Measurements from ENCODE around the gene MKRN1. TPM values are rescaled to one million over a fixed set of nuclear protein-coding genes. Genes with fewer than 3 reads are reported as not detected.
"Not testable (repeated sequence)": the region's sequence is repeated elsewhere in the genome, so short reads cannot be mapped to it uniquely, and the experiment has no call there.

The MKRN1 gene, protein sequence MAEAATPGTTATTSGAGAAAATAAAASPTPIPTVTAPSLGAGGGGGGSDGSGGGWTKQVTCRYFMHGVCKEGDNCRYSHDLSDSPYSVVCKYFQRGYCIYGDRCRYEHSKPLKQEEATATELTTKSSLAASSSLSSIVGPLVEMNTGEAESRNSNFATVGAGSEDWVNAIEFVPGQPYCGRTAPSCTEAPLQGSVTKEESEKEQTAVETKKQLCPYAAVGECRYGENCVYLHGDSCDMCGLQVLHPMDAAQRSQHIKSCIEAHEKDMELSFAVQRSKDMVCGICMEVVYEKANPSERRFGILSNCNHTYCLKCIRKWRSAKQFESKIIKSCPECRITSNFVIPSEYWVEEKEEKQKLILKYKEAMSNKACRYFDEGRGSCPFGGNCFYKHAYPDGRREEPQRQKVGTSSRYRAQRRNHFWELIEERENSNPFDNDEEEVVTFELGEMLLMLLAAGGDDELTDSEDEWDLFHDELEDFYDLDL
- 10 to 100 TPM; 65.4 to 79.2 TPM for total RNA-seq
- long read RNA-seq, transcript MKRN1-201 (8 exons, 3,151 nt), result major isoform, 43 of 56 reads
- long read RNA-seq, partial matches to known transcripts, result 2 of 56 reads
- long read RNA-seq, other reads (novel, unspliced or antisense), result 6 of 56 reads

DNA sequence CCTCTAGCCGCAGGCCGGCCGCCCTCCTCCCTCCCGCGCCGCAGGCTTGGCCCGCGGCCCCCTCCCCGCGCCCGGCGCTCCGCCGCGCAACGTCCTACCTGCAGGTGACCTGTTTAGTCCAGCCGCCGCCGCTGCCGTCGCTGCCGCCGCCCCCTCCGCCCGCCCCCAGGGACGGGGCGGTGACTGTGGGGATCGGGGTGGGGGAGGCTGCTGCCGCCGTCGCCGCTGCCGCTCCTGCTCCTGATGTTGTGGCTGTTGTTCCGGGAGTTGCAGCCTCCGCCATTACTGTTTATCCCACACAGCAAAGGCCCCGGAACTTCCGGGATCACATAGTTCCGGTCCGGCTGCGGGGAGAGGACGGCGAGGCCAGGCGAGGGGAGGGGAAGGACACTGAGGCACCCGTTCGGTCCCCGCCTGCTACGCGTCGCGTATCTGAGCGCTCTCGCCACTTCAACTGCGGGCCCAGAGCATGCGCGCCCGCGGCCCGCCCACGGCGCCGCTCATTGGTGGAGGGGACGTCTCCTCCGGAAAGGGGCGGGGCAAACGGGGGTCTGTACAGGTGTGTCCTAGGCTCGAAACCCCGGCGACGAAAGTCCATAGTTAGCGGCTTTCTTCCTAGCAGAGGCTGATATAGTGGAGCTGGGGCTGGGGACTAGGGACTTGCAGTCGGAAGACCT, at the start of gene MKRN1:
Gene MKRN1, minus strand, starts transcription at position 444 of the 677 bp plus-strand sequence. Its CDS starts 161 bp downstream, at position 283.
- intact Hi-C loops (cut with DNase I), result loop anchor here in 1 of 2 donors (5.0 kb wide), 1 partner anchor 173 kb away; no protein-coding TSS in a partner anchor
- peak; percentile 95 for DNase-seq
- ATAC-seq, result peak; percentile 98

DNA sequence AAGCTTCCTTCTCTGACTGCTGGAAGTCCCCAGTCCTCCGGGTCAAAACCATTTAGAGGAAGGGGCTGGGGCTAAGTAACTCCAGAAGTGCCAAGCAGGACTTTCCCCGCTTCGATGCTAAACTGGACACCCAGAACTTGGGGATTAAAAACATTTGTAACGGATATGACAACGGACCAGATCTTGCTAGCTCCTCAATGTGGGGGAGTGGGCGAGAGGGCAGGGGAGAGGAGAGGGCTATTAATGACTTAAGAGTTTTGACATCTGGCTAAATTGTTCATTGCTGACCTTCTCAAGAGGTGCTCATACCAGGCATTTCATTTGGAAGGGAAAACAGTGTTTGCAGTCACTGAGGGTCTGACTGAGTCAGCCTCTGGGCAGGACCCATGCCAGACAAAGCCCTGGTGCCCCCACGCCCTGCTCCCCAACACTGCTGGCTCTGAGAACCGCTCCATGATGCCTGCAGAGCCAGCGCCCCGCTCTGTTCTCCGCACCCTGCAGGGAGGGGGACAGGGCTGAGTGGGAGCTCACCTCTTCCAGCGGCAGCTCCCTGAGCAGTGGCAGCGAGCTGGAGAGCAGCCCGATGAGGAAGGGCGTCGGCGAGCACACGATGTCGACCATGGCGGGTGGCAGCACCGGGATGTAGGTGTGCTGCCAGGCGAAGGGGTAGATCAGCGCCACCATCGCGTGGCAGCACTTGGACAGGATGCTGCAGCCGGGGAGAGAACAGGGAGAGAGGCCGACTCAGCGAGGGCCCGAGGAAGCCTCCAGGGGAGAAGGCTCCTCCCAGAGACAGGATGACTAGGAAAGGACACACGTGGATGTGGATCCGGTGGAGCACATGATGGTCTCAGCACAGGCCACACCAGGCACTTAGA, 47.7 kb upstream of the MKRN1 start:
- ATAC-seq, result peak in 1 of 2 donors; percentile 35
- intact Hi-C loops (cut with DNase I), result no loop called here
- DNase-seq, result no peak

DNA sequence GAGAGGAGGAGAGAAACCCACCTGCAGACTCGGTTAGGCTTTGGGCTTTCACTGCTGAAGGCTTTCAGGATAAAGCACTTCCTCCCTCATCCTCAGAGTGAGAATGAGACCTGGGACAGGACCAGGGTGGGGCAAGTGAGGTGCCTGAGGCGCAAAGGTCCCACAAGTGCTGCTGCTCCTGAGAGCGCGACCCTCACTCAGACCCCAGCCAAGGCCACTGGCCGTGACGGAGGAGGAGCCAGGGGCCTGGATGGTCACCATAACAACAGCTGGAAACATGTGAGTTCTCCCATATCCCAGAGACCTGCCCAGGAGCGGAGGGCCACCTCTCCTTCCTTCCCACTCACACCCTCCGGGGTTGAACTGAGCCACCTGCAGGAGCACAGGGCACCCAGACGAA, 46.9 kb upstream of the MKRN1 start:
- ATAC-seq, result no peak
- no peak for DNase-seq
- intact Hi-C loops (cut with DNase I), result no loop called here

DNA sequence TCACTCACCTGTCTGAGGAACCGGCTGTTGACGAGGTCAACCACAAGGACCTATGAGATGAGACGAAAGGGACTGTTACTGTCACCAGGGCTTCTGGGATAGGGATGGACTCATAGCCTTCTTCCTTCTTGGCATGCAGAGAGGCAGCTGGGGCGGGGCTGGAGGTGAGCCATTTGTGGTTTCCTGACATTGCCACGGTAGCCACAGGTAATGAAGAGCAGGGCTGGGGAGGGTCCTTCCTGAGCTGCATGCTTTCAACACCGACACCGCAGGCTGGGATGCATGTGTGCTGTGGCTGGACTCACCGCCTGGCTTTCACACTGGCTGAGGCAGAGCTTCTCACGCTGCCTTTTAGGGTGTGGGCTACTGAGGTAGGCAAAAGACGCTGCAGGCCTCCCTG, 46.4 kb upstream of the MKRN1 start:
- no peak for ATAC-seq
- DNase-seq, result no peak
- intact Hi-C loops (cut with DNase I), result no loop called here

DNA sequence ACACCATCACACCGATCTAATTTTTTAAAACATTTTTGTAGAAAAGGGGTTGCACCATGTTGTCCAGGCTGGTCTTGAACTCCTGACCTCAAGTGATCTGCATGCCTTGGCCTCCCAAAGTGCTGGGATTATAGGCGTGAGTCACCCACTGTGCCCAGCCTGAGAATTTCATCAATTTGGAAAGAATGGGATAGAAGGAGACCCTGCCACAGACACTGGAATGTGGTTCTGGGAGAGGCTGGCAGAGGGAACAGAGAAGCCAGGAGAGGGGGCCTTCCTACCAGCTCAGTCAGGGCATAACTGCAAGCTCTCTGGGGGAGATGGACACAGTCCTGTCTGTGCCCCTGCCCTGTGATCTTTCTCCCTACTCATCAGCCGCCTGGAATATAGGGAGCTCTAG, 42.1 kb upstream of the MKRN1 start:
- ATAC-seq (no peak), DNase-seq (no peak)
- intact Hi-C loops (cut with DNase I), result no loop called here

DNA sequence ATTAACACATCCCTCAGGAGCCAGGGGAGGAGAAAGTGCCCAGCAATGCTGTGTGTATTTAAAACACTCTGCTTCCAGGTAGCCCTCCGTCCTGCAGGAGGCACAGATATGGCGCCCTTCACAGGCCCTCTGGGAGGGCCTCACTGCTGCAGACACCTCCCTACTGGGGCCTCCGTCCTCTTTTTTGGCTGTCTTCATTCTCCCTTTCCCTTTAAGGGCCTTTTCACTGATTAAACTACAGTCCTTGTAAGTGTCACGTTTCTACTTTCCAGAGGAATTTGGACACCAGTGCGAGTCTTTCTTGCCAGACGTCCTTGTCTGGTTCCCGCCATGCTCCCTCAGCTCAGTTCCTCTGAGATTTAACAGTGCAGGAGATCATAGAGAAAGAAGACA, 39.7 kb upstream of the MKRN1 start:
- intact Hi-C loops (cut with DNase I), result loop anchor here in 1 of 2 donors (2.0 kb wide), 1 partner anchor 134 kb away; no protein-coding TSS in a partner anchor
- ATAC-seq (peak; percentile 22 to 36), DNase-seq (no peak)

DNA sequence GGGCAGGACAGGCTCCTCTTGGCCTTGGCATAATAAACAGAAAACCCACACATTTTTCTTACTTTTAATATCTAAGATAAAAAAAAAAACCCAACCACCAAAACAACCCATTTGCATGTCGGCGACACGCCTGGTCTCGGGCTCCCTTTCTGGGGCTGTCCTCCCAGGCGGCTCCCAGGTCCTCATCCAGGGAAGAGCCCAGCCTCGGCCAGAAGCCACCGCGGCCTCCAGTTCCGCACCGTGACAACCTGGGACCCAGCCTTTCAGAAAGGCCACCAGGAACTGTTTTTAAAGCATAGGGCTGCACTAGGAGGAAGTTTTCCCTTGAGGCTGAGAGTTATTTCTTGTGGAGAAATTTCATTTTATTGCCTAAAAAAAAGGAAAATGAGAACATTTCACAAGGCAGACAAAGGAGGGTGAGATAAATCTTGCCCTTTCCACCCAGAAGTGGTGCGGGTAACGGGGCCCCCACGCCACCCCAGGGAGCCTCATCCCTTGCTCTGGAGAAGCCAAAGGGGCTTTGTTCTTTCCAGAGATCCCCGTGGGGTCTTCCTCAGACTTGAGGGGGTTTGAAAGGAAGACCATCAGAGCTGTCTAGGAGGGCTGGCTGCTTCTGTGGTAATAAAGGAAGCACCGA, 39.2 kb upstream of the MKRN1 start:
- ATAC-seq (peak; percentile 24 to 26), DNase-seq (no peak)
- intact Hi-C loops (cut with DNase I), result loop anchor here (1.0 to 2.0 kb wide), 2 partner anchors 134 to 135 kb away; no protein-coding TSS in a partner anchor

DNA sequence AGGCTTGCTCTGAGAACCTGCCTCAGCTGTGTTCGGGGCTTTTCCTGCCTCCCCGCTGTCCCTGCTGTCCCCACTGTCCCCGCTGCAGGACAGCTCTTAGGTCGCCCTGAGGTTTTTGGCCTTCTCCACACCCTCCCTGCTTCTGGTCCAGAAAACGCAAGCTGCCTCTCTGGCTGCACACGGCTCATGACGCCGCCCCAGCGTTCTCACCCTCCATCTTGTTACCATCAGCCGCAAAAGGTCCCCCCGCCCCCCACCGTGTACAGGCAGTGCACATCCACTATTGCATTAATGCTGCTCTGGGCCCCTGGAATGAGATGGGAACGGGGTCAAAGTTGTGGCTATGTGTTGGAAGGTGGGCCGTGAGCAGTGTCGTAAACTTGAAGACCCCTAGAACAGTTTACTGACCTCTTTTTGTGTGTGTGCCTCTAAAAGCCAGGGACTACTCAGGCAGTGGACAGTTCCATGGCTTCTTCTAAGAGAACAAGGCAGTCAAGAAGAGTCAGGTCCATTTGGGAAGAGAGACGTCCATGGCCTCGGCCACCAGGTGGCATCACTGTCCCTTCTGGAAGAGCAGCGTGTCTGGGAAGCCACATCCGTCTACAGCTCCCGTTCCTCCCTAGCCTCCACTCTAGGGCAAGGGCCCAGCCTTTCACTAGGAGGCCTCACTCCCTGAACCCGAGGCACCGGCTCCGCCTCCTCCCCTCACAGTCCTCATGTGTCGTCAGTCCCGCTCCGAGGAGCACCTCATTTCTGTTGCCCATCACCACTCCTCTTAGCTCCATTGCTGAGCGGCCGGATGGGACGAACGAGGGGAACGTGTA, 38.5 kb upstream of the MKRN1 start:
- DNase-seq, result peak; percentile 92
- peak; percentile 93 to 95 for ATAC-seq
- intact Hi-C loops (cut with DNase I), result loop anchor here (1.0 to 2.0 kb wide), 2 partner anchors 135 to 136 kb away; no protein-coding TSS in a partner anchor

DNA sequence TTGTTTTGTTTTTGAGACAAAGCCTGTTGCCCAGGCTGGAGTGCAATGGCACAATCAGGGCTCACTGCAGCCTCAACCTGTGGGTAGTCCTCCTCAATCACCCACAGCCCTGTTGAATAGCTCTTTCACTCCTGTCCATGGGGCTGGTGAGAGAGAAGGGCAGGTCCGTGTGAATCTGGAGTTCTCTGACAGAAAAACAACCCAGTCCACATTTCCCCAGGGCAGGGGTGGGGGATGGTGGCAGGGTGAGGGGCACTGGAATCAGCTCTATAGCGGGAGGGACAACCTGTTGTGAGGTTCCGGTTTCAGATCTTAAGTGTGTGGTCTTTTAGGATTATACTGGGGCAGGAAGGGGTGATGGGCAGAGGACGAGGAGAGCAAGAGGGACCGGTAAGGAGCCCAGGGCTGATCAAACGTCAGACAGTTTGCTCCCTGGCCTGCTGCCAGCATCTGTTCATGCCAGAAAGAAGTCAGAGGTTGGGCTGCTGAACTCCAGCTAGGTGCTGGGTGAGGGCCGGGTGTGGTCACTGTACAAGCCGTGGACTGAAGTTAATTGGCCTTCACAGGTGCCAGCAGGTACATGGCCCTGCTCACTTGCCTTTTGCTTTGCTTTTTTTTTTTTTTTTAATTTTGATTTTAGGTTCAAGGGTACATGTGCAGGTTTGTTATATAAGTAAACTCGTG, 33.2 kb upstream of the MKRN1 start:
- DNase-seq (peak; percentile 50), ATAC-seq (peak; percentile 35 to 55)
- intact Hi-C loops (cut with DNase I), result no loop called here

DNA sequence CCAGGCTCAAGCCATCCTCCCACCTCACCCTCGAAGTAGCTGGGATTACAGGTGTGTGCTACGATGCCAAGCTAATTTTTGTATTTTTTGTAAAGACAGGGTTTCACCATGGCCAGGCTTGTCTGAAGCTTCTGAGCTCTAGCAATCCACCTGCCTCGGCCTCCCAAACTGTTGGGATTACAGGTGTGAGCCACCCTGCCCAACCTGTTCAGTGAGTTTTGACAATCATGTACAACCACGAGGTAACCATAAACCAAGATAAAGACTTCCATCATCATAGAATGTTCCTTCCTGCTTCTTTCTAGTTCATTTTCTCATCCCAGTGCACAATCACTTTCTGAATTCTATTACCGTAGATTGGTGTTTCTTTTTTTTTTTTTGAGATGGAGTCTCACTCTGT, 30.5 kb upstream of the MKRN1 start:
- intact Hi-C loops (cut with DNase I), result no loop called here
- ATAC-seq (no peak), DNase-seq (no peak)

DNA sequence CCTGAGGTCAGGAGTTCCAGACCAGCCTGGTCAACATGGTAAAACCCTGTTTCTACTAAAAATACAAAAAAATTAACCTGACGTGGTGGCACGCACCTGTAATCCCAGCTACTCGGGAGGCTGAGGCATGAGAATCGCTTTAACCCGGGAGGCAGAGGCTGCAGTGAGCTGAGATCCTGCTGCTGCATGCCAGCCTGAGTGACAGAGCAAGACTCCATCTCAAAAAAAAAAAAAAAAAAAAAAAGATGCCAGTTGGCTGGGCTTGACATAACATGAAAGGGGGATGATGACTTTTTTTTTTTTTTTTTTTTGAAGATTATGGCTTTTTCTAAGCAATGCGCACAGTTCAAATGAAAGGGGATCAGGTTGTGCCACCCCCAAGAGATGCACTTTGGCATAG, 28.3 kb upstream of the MKRN1 start:
- DNase-seq; intact Hi-C loops (cut with DNase I): not testable (repeated sequence)
- ATAC-seq, result peak in 1 of 2 donors; percentile 20

DNA sequence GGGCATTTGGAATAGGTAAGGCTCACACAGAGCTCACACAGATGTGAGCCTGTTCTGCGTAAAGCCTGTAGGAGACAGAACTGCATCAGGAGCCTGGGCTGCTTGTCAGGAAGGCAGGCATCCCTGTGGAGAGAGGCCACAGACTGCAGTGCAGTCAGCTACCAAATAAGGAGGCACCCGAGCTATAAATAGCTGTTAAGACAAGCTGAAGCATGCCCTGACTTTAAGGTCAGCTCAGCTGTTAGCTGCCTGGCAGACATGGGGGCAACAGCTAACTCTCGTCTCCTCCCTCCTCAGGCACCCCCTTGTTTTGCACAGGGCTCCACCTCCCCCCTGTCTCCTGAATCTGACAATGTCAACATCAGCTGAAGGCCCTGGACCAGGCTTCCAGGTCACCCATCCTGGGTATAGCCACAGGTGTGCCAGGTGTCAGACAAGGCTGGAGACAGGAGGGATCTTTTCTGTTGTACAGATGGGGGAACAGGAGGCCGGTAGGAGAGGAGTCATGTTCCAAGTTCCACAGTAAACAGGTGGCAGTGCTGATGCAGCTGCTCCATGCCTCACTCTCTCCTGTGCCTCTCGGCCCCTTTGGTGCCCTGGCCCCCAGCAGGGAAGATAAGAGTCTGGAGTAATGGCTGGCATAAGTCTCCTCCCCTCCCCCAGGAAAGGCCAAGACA, 27.6 kb upstream of the MKRN1 start:
- intact Hi-C loops (cut with DNase I), result no loop called here
- DNase-seq (peak; percentile 52), ATAC-seq (peak; percentile 95 to 96)

DNA sequence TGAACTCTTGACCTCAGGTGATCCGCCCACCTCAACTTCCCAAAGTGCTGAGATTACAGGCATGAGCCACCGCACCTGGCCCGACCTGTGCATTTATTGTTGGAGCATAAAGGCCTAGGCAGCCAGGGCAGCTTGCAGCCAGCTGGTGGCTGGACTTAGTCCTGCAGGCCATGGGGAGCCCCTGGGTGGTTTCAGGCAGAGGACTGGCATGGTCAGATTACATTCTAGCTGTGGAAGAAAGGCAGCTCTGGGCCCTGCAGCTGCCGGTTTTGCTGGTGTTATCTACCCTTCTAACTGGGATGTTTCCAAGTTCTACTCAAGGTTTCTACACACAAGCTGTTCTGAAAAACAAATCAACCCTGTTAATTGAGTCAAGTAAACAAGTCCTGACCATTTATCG, 22.7 kb upstream of the MKRN1 start:
- no peak for DNase-seq
- intact Hi-C loops (cut with DNase I), result no loop called here
- no peak for ATAC-seq

DNA sequence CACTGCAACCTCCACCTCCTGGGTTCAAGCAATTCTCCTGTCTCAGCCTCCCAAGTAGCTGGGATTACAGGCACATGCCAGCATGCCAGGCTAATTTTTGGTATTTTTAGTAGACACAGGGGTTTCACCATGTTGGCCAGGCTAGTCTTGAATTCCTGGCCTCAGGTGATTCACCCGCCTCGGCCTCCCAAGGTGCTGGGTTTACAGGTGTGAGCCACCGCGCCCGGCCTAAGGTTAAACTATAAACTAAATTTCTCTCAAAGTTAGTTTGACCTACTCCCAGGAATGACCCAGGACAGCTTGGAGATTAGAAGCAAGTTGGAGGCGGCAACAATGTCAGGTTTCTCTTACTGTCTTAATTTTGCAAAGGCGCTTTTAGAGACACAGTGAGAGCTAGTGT, 18.5 kb upstream of the MKRN1 start:
- DNase-seq; ATAC-seq; intact Hi-C loops (cut with DNase I): not testable (repeated sequence)

DNA sequence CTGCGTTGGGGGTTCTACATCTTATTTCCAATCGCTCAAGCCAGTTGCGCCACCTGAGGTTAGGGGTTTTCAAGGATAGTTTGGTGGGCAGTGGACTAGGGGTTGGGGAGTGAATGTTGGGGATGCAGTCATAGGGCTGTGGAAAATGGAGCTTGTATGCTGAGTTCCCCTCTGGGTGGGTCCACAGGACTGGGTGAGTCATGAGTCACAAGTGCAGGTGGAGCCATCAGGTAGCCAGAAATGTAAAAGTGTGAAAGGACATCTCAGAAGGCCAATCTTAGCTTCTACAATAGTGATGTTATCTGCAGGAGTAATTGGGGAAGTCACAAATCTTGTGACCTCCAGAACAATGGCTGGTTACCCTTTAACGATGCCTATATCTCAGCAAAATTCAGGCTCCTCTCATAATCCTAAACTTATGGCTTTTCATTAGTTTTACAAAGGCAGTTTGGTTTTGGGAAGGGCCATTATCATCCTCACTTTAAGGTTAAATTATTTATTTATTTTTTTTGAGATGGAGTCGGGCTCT, 18.0 kb upstream of the MKRN1 start:
- intact Hi-C loops (cut with DNase I), result no loop called here
- DNase-seq (no peak), ATAC-seq (no peak)

DNA sequence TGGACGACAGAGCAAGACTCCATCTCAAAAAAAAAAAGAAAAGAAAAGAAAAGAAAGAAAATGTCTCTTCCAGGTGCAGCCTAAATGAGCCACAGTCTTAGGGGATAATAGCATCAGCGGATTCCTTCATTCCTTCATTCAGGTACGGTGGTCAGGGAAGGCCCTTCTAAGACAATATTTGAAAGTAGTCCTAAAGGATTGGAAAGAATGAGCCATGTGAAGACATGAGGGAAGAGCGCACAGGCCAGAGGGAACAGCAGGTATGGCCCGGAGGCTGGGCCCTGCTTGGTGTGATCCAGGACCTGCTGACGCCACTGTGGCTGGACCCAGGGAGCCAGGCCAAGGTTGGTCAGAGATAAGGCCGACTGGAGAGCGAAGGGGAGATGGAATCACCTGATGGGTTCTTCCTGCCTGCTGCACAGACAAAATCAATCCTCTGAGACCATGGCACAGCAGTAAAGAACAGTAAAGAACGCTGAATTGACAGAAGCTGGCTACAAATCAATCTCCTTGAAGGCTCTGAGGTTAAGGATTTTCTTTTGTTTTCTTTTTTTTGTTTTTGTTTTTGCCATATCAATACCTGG, 16.3 kb upstream of the MKRN1 start:
- intact Hi-C loops (cut with DNase I), result no loop called here
- ATAC-seq, result no peak
- no peak for DNase-seq

Measured in left cardiac atrium (tissue), 4 donors.